Activated naive CD4-positive, alpha-beta T cell treated with anti-CD3 and anti-CD28 coated beads, Interleukin-2, amount 50 U/mL, for 72 hours (primary cell): ENCODE results near the gene SLC25A1. TPM values are rescaled to one million over a fixed set of nuclear protein-coding genes. Genes with fewer than 3 reads are reported as not detected.
"Not testable (repeated sequence)": the region's sequence is repeated elsewhere in the genome, so short reads cannot be mapped to it uniquely, and the experiment has no call there.

Experiments
- ATAC-seq, 2 donors: fragments of 150-1000 bp; cut with Tn5 transposase; 2 replicates each; pipeline ENCODE4 v1.10.0; 2021; ENCODE audit warnings: mild to moderate bottlenecking in 2 of 2, moderate library complexity in 2 of 2
- DNase-seq, 2 donors: peaks; one replicate each; pipeline ENCODE4 v3.0.0; 2021 to 2022; ENCODE audit warnings: low spot score in 2 of 2
- H3K27ac Mint-ChIP-seq, 2 donors: one replicate each; pipeline ENCODE4 v1.8.0; 2022; ENCODE audit warnings: mild to moderate bottlenecking in 2 of 2, mixed read lengths in 2 of 2
- H3K36me3 Mint-ChIP-seq, 2 donors: one replicate each; pipeline ENCODE4 v1.8.0; 2022; ENCODE audit warnings: mixed read lengths in 2 of 2
- H3K9me3 Mint-ChIP-seq, 2 donors: one replicate each; pipeline ENCODE4 v1.8.0; 2022; ENCODE audit warnings: mixed read lengths in 2 of 2
- total RNA-seq, 2 donors: library from RNA; stranded (reverse); gene quantifications; one replicate each; pipeline ENCODE4 v1.2.3, GENCODE V29; 2022

Gene SLC25A1
- total RNA-seq, 2 donors from 2014 or later, result 59.1 to 61.3 TPM

DNA sequence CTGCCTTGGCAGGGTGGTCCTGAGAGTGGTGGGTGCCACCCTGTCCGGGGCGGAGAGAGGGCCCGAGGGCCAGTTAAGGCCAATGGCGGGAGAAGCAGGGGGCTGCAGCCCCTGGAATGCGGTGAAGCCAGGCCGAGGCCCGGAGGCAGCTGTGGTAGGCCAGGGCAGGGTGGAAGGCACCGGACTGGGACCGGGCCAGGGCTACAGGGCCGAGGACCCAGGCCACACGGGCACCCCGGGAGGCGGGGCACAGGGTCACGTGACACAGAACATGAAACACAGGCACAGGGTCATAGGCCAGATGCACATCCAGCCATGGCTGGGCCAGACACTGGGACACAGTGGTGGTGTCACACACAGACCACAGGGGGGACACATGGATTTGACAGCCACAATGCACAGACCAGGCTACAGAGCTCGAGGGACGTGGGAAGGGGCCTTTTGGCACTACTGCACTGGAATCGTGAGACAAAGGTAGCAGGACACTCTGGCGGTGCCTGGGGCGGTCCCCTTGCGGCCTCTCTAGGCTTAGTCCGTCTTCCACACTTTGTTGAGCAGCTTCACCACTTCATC is 2.8 kb downstream of the SLC25A1 start:
- H3K9me3 Mint-ChIP-seq, result no peaks in the 10 kb centered on the region
- ATAC-seq, result no peak
- peaks cover 10 to 14% of the 10 kb centered on the region in 2 donors for H3K36me3 Mint-ChIP-seq
- peak overlapping the region in 1 of 2 donors; percentile 82 for H3K27ac Mint-ChIP-seq
- DNase-seq, result no peak

DNA sequence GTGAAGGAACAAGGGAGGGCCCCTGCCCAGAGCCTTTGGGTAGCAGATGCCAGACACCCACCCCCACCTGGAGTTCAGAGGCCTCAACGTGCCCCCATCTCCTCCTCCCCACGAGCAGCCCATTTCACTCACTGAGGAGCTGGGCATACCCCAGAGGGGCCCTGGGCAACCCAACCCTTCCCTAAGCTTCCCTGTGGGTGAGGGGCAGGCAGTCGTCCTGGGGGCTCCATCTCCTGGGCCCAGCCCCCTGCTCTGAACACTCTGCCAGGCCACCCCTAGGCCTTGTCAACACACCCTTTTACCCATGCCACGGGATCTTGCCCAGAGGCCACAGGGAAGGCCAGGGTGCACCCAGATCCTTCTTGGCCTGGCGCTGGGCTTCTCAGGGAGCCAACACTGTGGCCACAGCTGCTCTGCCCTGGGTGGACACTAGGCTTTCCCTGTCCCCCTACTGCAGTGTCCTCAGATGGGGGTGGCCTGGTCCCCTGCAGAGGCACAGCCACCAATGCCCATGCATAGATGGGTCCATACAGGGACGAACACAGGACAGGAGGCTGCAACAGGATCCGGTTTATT is 3.4 kb downstream of the SLC25A1 start:
- DNase-seq, result no peak
- H3K27ac Mint-ChIP-seq, result no peak overlapping the region
- H3K9me3 Mint-ChIP-seq, result no peaks in the 10 kb centered on the region
- ATAC-seq, result no peak
- H3K36me3 Mint-ChIP-seq, result peaks cover 10 to 14% of the 10 kb centered on the region in 2 donors

DNA sequence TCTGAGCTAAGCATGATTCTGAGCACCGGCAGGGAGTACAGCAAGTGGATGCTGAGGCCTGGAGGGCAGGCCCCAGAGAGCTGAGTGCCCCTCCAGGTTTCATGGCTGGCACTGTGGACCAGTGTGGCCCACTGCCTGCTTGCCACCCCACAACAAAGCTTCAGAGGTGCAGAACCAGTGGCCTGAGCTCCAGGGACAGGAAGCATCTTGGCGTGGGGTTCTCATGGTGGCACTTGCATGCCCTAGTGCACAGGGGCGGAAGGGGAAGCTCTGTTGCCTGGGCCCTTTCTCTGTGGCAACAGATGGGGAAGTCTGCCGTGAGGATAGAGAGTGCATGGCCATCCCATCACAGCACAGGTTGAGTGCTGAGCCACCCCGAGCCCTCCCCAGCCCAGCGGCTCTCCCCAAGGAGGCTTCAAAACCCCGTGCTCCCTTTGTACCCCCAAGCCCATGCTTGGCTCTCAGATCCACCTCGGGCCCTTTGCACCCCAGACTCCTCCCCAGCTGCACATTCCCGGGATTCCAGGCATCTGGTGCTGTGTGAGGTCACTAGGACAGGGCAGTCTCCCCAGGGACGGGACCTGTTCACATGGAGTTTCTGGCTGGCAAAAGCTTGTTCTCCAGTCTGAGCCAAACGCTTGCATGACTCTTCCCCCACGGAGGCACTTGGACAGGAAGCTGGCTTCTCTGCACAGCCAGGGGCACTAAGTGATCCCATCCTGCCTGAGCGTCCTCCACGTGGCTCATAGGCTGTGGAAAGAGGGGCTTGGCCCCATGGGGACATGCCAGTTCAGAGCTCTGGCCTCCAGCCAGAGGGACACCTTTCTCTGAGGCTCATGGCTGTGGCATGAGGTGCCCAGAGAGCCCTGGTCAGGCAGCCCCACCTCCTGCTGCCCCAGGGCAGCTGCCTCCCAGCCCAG is 4.2 kb downstream of the SLC25A1 start:
- no peak overlapping the region for H3K27ac Mint-ChIP-seq
- ATAC-seq (no peak), DNase-seq (no peak)
- no peaks in the 10 kb centered on the region for H3K9me3 Mint-ChIP-seq
- peaks cover 10 to 14% of the 10 kb centered on the region in 2 donors for H3K36me3 Mint-ChIP-seq

DNA sequence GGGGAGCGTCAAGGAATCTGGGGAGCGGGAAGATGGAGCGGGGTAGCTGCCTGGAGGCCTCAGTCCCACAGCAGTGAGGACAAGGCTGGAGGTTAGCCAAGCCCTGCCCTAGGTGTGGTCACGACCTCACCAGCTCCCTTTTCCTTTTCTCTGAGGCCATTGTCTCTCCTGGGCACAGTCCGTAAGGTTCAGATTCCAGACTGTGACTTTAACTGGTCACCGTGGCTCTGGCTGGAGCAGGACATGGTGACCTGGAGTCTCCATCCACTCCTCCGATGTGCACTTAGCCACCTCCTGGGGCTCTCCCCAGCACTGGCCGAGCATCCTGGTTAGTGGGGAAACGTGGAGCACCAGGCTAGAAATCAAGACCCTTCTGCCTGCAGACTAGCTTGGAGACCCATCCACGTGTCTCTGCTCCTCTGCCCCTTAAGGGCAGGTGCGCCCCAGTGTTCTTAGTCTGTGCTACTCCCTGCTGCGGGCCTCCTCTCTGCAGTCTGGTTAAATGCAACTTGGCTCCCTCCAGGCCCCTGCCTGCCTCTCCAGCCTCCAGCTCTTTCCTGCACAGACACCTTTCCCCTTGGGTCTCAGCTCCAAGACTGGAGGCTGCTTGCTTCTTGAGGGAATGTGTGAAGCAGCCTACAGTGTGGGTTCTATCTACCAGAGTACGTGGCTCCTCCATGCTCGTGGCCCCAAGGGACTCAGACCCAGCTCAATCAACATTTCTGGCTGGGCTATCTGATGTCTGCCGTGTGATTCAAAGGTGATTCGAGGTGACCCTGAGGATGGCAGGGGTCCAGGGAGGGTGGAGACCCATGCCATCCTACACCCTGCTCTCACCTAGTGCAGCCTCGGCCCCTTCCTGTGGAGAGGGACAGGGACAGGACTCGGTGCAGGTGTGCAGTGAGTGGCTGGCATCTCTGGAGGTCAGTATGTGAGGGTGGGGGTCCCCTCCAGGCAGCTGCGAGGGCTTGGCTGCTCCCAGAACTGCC is 5.2 kb downstream of the SLC25A1 start:
- no peak for DNase-seq
- H3K27ac Mint-ChIP-seq, result peak overlapping the region; percentile 91 to 93

DNA sequence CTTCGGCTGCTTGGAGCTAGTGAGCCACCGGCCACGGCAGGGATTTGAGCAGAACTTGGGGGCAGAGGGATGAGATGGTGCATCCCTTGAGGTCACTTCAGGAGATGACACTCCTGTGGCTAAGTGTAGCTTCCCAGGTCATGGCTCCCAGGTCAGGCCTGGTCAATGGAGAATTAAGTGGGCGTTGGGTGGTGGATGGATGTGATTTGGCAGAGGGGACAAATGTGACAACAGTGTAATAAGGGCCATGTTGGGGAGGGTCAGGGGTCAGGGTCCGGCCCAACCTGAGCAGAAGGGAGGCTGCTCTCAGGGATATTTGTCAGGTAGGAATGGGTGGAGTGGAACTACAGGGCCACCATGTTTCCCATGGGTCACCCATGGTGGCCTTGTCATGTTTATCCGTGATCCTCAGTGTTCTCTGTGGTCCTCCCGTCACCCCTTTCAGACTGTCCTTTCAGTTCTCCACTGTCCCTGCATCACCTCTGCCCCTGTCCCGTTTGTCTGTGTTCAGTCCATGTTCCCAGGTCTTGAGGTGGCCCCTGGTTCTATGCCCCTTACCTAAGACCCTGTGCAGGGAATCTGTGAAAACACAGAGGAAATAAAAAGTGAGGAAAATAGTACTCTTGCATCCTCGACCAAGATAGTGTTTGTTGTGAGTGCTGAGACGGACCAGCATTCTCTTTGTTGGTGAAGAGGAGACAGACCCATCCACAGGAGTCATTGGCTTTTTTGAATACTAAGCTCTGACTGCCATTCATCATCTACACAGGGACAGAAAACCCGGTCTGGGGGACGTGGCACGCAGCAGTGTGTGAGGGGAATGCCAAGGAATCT is 6.1 kb downstream of the SLC25A1 start:
- Mint-ChIP-seq H3K9me3 (no peaks in the 10 kb centered on the region), H3K27ac (peak overlapping the region; percentile 91 to 93), H3K36me3 (peaks cover 10 to 14% of the 10 kb centered on the region in 2 donors)
- DNase-seq (no peak), ATAC-seq (peak in 1 of 2 donors; percentile 10)

More for the DNA sequence above, 5.2 kb downstream of the SLC25A1 start:
- peaks cover 10 to 14% of the 10 kb centered on the region in 2 donors for H3K36me3 Mint-ChIP-seq
- no peaks in the 10 kb centered on the region for H3K9me3 Mint-ChIP-seq
- ATAC-seq, result no peak

DNA sequence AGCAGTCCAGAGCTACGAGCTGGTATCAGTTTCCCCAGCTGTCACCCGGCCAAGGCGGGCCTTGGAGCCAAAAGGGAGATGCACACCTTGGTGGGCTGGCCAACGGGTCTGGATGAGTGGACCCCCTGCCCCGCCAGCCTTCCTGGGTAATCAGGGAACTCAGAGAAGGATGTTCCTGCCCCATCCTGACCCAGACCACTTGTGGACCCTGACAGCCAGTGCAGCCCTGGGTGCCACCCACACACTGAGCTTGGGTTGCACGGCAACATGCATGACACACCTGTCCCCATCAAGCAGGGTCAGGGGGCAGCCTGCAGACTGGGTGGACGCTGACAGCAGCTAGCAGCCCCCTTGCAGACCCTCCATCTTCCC is 8.6 kb downstream of the SLC25A1 start:
- Mint-ChIP-seq H3K36me3 (peaks cover 10 to 14% of the 10 kb centered on the region in 2 donors), H3K27ac (no peak overlapping the region), H3K9me3 (no peaks in the 10 kb centered on the region)
- ATAC-seq, result no peak
- no peak for DNase-seq

DNA sequence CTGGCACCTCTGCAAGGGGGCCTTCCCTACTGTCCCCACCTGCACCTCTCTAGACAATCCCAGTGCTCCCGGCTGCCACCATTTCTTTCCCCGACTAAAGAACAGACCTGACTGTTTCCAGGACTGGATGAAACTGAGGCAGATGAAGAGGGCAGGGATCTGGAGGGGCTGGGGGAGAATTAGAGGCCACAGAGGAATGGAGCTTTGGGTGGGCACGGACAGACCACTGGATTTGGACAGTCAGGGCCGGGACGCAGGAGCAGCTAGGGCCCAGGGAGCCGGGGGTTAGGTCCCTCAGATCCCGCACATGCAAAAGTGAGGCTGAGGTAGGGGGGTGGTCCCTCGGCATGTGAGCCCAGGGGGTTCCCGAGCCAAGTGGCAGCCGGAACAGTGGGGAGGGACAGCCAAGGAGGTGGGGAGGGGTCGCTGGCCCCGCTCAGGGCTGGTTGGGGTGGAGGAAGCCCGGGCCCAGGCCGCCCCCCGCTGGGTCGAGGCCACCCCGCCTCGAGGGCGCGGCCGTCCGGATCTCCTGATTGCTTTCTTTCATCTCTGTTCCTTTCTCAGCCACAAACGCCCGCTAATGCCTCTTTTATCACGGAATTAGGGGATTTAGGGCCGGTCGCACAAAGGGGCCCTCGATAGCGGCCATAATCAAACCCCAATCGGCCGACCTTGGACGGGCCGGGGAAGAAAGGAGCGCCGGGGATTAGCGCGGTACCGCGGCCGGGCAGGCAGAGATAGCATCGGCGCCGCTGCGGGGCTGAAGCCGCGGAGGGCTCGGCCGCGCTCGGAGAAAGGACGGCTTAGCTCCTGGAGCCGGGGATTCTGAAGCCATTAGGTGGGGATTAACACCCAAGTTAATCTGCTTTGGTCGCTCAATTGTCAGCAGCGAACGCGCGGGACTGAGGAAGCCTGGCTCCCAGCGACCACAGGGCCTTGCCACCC is 9.3 kb downstream of the SLC25A1 start:
- Mint-ChIP-seq H3K9me3 (no peaks in the 10 kb centered on the region), H3K36me3 (peaks cover 10 to 14% of the 10 kb centered on the region in 2 donors), H3K27ac (no peak overlapping the region)
- DNase-seq (no peak), ATAC-seq (no peak)

DNA sequence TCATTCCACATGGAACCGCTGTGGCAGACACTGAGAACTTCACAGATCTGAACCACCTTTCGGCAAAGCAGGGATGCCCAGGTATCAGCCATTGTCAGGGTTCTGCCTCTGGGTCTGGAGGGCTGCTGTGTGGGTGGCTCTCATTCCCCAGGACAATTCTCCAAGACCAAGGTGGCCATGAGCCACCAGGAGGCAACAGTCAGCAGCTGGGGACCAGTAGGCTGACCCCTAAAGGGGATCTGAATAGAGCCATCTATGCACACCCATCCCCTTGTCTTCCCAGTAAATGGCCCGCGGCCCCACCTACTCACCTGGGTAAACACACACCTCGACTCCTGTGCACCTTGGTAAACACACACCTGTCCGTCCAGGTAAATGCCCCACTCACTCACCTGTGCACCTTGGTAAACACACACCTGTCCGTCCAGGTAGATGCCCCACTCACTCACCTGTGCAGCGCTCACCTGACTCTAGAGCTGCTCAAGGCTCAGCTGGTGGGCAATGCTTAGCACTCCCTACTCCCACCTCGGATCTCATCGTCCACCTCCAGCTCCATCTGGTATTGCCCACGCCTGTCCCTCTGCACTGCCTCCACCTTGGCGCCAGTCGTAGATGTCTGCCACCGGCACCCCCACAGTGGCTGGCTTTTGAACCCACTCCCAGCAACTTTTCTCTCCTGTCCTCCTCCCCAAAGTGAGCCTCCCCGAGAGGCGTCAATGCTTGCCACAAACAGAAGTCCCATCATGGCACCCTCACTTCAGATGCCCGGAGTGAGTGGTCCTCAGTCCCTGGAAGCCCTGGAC is 10.2 kb downstream of the SLC25A1 start:
- DNase-seq, result no peak
- Mint-ChIP-seq H3K27ac (peak overlapping the region in 1 of 2 donors; percentile 12), H3K36me3 (peaks cover 10 to 14% of the 10 kb centered on the region in 2 donors), H3K9me3 (no peaks in the 10 kb centered on the region)
- ATAC-seq, result no peak

DNA sequence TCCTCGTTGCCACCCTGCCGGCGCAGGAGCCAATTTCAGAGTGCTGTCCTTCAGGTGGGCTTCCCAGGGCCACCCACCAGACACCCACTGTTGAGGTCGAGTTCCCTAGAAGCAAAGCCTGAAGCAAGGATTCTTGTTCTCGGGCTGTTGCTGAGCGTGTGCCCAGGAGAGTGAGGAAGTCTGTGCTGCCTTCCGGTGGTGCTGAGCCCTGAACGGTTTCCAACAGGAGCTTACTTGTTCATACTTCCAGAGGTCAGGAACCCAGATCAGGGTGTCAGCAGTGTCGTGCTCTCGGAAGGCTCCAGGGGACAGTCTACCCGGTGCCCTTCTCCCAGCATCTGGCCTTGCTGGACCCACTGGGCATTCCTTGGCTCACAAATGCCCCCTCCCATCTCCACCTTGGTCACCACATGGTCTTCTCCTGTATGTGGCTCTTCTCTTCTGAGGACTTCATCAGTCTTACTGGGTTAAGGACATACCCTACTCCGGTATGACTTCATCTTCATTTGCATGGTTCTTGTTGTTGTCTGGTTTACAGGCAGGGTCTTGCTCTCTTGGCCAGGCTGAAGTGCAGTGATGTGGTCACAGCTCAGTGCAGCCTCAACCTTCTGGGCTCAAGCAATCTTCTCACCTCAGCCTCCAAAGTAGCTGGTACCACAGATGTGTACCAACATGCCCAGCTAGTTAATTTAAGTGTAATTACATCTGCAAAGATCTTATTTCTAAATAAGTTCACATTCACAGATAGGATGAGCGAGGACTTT is 11.2 kb downstream of the SLC25A1 start:
- Mint-ChIP-seq H3K36me3 (peaks cover 4 to 8% of the 10 kb centered on the region in 2 donors), H3K9me3 (no peaks in the 10 kb centered on the region), H3K27ac (no peak overlapping the region)
- DNase-seq, result no peak
- ATAC-seq, result no peak

DNA sequence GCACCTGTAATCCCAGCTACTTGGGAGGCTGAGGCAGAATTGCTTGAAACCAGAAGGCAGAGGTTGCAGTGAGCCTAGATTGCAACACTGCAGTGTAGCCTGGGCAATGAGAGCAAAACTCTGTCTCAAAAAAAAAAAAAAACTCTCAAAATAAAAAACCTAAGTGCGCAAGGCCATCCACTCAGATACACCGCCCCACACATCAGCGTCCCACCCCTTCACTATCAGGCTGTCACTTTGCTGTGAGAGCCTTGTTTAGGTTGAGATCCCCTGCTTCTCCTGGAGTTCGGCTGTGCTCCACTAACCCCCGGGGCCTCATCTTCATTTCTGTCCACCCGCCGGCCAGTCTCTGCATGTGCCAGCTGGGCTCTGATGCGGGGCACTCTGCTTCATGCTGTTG is 12.1 kb downstream of the SLC25A1 start:
- ATAC-seq, result no peak
- H3K9me3 Mint-ChIP-seq, result no peaks in the 10 kb centered on the region

DNA sequence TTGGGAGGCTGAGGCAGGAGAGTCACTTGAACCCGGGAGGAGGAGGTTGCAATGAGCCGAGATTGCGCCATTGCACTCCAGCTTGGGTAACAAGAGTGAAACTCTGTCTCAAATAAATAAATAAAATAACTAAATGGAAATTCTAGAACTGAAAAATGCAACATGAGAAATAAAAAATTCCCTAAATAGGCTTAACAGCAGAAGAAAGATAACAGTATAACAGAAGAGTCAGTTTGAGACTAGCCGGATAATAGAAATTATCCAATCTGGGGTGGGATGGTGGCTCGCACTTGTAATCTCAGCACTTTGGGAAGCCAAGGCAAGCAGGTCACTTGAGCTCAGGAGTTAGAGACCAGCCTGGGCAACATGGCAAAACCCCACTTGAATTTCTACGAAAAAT is 14.1 kb downstream of the SLC25A1 start:
- Mint-ChIP-seq H3K27ac (no peak overlapping the region), H3K9me3 (no peaks in the 10 kb centered on the region), H3K36me3 (no peaks in the 10 kb centered on the region)
- DNase-seq, result no peak
- ATAC-seq, result no peak

More for the DNA sequence above, 12.1 kb downstream of the SLC25A1 start:
- DNase-seq, result no peak
- Mint-ChIP-seq H3K27ac (no peak overlapping the region), H3K36me3 (no peaks in the 10 kb centered on the region)

DNA sequence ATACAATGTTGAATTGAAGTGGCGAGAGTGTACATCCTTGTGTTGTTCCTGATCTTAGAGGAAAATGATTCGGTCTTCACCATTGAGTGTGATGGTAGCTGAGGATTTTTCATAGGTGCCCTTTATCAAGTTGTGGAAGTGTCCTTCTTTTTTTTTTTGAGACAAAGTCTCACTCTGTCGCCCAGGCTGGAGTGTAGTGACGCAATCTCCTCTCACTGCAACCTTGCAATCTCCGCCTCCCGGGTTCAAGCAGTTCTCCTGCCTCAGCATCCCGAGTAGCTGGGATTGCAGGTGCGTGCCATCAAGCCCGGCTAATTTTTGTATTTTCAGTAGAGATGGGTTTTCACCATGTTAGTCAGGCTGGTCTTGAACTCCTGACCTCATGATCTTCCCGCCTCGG is 19.9 kb downstream of the SLC25A1 start:
- H3K36me3 Mint-ChIP-seq, DNase-seq, H3K27ac Mint-ChIP-seq, H3K9me3 Mint-ChIP-seq, ATAC-seq: not testable (repeated sequence)

DNA sequence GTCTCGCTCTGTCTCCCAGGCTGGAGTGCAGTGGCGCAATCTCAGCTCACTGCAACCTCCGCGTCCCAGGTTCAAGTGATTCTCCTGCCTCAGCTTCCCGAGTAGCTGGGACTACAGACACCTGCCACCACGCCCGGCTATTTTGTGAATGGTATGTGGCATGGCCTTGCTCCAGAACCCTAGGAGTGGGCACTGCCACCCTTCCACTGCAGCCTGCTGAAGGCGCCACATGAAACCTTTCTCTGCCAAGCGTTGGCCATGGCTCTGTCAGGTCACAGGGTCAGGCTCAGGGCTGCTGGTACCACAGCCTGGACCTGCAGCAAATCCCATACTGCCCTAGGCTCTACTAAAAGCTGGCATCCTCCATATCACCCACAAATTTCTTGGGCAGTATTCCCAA is 22.4 kb downstream of the SLC25A1 start:
- DNase-seq, ATAC-seq, H3K9me3 Mint-ChIP-seq, H3K27ac Mint-ChIP-seq: not testable (repeated sequence)
- H3K36me3 Mint-ChIP-seq, result peaks cover 10 to 18% of the 10 kb centered on the region in 2 donors
